GM18868 (cell line): ENCODE results near the gene SMAD1.

Experiments used
- ATAC-seq: cut with Tn5 transposase; IDR thresholded peaks from one replicate; pipeline ENCODE4 v1.9.1; 2021; ENCODE audit warnings: mild to moderate bottlenecking, moderate library complexity; ENCODE audit not compliant: unreplicated experiment

Gene SMAD1

DNA sequence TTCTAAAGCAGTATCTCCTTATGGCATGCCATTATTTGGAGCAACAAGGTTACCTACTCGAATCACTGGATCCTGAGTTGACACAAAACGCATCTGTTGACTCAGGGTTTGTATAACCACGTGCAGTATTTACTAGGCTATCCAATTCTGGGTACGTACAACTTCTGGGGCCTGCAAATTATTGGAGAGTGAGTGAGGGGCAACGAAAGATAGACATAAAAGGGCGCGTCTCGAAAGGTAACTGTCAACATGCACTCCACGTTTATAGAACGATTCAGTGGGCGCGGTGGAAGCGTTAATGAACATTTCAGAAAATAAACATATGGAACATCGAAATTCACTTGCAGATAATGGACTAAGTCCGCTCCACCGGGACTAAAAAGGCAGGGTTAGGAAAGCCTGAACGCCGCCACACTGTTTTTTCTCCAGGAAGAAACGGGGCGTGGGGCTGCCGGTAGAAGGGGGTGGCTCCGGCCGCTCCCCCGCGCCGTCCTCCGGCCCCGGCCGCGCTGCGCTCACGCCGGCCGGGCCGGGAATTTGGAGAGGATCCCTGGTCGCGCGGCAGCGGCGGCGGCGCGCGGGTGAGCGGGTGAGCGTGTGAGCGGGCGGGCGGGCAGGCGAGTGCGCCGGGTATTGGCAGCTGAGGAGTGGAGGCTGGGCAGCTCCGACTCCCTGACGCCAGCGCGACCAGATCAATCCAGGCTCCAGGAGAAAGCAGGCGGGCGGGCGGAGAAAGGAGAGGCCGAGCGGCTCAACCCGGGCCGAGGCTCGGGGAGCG is at the start of gene SMAD1:
TSS of gene SMAD1 (plus strand) at position 690 of the 778 bp plus-strand sequence. CDS start 32,761 bp downstream, outside the sequence.
- peak; percentile 59 for ATAC-seq

- ATAC-seq = no peak
Observed at GRCh38 chr4:145433684-145434083, 48.0 kb upstream of the SMAD1 start.

GRCh38 chr4:145435646-145436045 is 46.0 kb upstream of the SMAD1 start:
- no peak for ATAC-seq

- ATAC-seq = no peak
Observed at GRCh38 chr4:145436114-145436513, 45.5 kb upstream of the SMAD1 start.

DNA sequence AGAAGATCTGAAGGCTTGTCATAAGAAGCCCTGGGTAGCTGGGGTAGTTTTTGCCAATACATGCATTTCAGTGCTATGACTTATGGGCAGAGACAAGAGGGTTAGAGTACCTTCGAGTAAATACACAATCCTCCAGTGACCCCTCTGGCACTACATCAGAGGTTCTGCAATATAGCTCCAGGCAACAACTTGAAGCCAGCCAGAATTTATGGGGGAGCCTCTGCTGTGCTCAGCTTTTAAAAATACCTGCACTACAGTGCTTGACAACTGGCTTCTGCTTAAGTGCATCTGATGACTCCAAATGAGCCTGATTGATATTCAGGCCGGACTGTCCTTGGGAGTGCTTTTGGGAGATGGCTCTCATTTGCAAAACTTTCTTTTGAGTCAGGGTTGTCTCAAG is 44.9 kb upstream of the SMAD1 start:
- ATAC-seq = no peak

DNA sequence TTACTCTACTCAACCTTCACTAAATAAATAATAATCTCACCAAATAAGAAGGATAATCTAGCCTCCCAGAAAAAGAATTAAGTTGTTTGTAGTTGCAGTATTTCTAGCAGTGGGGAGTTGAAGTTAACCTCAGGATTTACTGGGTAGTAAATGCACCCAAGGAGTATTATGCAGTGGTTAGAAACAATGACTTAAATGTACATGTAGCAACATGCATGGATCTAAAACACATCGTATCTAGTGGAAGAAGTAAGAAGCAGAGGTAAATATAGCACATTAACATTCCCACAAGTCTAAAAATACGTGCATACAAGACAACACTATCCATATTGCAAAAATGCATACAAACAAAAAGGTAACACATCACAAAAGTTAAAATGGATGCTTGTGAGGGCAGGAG is 44.2 kb upstream of the SMAD1 start:
- ATAC-seq = no peak

DNA sequence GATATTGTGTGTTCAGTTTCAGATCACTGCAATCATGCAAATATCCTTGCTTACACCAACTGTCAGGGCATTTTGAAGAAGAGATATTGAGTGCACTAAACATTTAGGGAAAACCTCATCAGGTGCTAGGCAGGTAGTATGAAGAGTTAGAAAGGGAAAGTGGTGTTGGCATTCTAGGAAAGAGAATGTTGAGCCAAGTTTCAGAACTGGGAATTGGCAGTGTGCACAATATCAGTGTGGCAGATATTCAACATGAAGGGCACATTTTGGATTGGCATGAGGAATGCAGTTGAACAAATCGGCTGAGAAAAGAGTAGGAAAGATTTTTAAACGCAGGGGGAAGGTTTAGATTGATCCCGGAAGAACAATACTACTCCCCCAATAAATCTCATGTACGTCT is 43.4 kb upstream of the SMAD1 start:
- ATAC-seq = no peak

DNA sequence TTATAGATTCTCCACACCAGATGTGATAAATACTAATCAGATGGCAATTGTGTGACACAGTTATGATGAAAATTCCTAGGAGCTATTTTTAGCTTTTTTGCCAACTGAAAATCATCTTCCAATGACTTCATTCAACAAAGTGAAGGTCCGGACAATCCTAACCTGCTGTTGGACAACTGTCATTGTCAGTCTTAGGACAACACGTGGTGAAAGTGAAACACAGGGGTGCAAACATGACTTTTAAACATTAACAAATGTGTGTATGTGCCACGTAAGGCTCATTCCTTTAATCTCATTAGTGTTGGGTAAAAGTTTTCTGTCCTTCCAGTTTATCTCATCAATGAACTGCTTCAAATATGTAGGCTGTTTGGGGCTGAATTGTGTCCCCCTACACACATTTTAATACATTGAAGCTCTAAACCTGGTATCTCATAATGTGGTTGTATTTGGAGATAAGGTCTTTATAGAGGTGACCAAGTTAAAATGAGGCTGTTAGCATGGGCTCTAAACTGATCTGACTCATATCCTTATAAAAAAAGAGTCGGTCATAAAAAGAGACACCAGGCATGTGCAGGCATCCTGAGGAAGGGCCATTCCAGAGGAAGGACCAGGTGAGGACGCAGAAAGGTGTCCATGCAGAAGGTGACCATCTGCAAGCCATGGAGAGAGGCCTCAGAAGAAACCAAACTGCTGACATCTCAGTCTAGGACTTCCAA is 41.2 kb upstream of the SMAD1 start:
- no peak for ATAC-seq

DNA sequence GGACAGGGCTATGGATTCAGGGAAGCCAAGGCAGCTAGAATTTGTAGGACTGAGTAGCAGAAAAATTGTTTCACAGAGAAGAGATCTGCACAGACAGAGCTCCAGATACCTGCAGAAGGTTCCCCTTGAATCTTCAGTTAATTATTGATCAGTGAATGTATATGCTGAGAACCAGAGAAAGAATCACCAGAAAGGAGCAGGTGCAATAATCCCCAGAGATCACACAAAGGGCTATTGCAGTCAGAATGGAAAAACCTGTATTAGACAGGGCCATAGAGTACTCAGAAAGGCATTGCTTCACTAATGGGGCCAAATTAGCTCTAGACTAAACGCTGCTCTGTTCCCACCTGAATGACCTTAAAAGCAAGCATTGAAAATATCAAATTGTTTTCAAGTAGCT is 35.5 kb upstream of the SMAD1 start:
- no peak for ATAC-seq

GRCh38 chr4:145451895-145452294 is 29.8 kb upstream of the SMAD1 start:
- ATAC-seq = no peak

DNA sequence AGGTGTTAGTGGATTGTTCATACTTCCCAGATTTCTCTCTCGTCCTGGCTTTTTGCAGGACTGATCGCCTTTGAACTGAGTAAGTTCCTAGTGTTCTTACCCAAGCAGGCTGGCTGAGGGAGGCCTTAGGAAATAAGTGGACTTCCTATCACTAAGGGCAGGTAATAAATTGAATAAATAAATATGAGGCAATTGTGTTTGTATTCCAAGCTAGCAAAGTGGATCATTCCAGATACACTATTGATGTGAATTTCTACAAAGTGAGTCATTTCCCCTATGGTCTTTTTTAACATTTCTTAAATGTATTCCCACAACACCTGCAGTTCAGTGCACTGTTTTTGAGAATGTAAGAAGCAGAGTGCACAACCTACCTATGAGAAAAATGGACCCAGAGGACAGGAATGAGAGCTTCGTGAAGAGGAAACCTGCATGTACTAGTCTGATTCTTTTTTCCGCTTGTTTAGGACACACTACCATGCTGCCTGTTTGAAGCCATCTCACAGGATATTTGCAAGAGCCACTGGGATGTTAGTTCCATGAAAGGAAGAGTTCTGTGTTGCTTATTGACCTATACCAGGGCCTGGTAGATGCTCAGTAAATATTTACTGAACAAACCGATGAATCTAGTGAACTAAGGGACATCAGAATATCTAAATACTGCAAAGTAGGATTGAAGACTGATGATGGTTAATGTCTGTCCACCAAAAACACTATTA is 29.0 kb upstream of the SMAD1 start:
- ATAC-seq = no peak

DNA sequence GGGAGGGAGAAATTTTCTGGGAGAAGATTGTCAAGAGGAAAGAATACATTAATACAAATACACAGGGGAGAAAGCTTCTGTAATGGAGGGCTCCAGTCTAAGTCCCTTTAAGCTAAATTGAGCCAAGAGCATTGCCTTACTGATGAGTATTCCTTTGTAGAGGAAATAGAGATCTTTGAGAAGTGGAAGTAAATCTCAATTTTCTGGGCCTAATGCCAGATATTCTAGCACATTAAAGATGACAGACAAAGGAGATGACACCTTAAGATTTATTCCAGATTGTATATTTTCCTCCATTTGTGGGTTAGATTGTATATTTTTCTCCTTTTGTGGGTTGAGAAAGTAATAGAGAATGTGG is 28.5 kb upstream of the SMAD1 start:
- no peak for ATAC-seq

GRCh38 chr4:145473203-145473602 is 8.4 kb upstream of the SMAD1 start:
- ATAC-seq = no peak

DNA sequence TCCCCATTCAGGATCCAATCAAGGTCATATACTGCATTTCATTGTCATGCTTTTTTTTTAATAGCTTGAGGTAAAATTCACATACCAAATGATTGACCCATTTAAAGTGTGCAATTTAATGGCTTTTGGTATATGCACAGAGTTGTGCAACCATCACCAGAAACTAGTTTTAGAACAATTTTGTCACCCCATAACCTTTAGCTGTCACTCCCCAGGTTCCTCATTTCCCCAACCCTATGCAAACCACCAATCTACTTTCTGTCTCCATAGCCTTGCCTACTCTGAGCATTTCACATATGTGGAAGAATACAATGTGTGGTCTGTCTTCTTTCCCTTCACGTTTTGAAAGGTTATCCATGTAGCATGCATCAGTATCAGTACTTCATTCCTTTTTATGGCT is 1.4 kb upstream of the SMAD1 start:
- peak; percentile 17 for ATAC-seq

- ATAC-seq = no peak
Observed at GRCh38 chr4:145481942-145482208, 222 bp downstream of the SMAD1 start.

- peak; percentile 33 for ATAC-seq
Observed at GRCh38 chr4:145482209-145483037, 770 bp downstream of the SMAD1 start.

- ATAC-seq = no peak
Observed at GRCh38 chr4:145483514-145483913, 1.9 kb downstream of the SMAD1 start.

GRCh38 chr4:145484225-145484846 is 2.7 kb downstream of the SMAD1 start:
- no peak for ATAC-seq

DNA sequence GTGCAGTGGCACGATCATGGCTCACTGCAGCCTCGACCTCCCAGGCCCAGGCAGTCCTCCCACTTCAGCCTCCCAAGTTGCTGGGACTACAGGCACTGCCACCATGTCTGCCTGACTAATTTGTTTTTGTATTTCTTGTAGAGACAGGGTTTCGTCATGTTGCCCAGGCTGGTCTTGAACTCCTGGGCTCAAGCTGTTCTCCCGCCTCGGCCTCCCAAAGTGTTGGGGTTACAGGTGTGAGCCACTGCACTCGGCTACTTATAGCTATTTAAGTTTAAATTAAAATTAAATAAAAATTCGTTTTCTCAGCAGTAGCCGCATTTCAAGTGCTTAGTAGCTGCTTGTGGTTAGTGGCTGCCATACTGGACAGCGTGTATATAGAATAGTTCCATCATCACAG is 3.5 kb downstream of the SMAD1 start:
- ATAC-seq = no peak

GRCh38 chr4:145486603-145487002 is 5.0 kb downstream of the SMAD1 start:
- ATAC-seq = no peak

- peak; percentile 94 for ATAC-seq
Observed at GRCh38 chr4:145487631-145488030, 6.0 kb downstream of the SMAD1 start.
